ENCODE data around the gene AANAT. TPM values are rescaled to one million over a fixed set of nuclear protein-coding genes. Genes with fewer than 3 reads are reported as not detected.

Gene AANAT
- polyA plus RNA-seq, 1 experiment, result not detected

- Histone ChIP-seq H3K27me3 (ENCODE audit: control insufficient read depth, insufficient read depth, low read length) (peaks cover 5% of the 10 kb centered on the region; the same call in 1 of the 2 replicates), H3K4me3 (ENCODE audit: low read depth, low read length) (no peak overlapping the region), H3K36me3 (ENCODE audit: control insufficient read depth, insufficient read depth, low read length) (no peaks in the 10 kb centered on the region)
- DNase-seq (ENCODE audit: low read depth), result no peak
- ChIA-PET POLR2A (interaction anchor here (0.7 kb wide), 1 partner anchor 279 kb away, joined by 4 read pairs; no protein-coding TSS in a partner anchor), CTCF (interaction anchor here (0.6 to 17.7 kb wide), 32 partner anchors 8 to 837 kb away, joined by 3 to 442 read pairs (median 4); partner anchors contain the start of genes QRICH2 and RHBDF2)
- peak; percentile 77 for TF ChIP-seq CTCF (IDR thresholded peaks at IDR 0.05; ENCODE audit: insufficient read depth, low read depth, low read length)
Measured at GRCh38 chr17:76458580-76459490, 8.6 kb upstream of the AANAT start.

- TF ChIP-seq CTCF (IDR thresholded peaks at IDR 0.05; ENCODE audit: insufficient read depth, low read depth, low read length), result no peak
- H3K36me3 ChIP-seq (ENCODE audit: control insufficient read depth, insufficient read depth, low read length), result no peaks in the 10 kb centered on the region
- no peak overlapping the region for H3K4me3 ChIP-seq (ENCODE audit: low read depth, low read length)
- ChIA-PET POLR2A (no interaction called here), CTCF (interaction anchor here (0.6 to 17.7 kb wide), 21 partner anchors 9 to 338 kb away, joined by 3 to 442 read pairs (median 4); partner anchors contain the start of gene RHBDF2)
- H3K27me3 ChIP-seq (ENCODE audit: control insufficient read depth, insufficient read depth, low read length), result peaks cover 5% of the 10 kb centered on the region; the same call in 1 of the 2 replicates
- no peak for DNase-seq (ENCODE audit: low read depth)
Measured at GRCh38 chr17:76459674-76460073, 7.7 kb upstream of the AANAT start.

GRCh38 chr17:76461765-76462555, 5.4 kb upstream of the AANAT start:
- ChIA-PET CTCF (interaction anchor here (0.9 to 17.7 kb wide), 5 partner anchors 12 to 61 kb away, joined by 3 to 442 read pairs (median 4); partner anchors contain the start of gene RHBDF2), POLR2A (no interaction called here)
- no peaks in the 10 kb centered on the region for H3K36me3 ChIP-seq (ENCODE audit: control insufficient read depth, insufficient read depth, low read length)
- no peak overlapping the region for H3K4me3 ChIP-seq (ENCODE audit: low read depth, low read length)
- peaks cover 5% of the 10 kb centered on the region; the same call in 1 of the 2 replicates for H3K27me3 ChIP-seq (ENCODE audit: control insufficient read depth, insufficient read depth, low read length)
- no peak for TF ChIP-seq CTCF (IDR thresholded peaks at IDR 0.05; ENCODE audit: insufficient read depth, low read depth, low read length)
- no peak for DNase-seq (ENCODE audit: low read depth)

GRCh38 chr17:76462556-76463290, 4.7 kb upstream of the AANAT start:
- no peak for TF ChIP-seq CTCF (IDR thresholded peaks at IDR 0.05; ENCODE audit: insufficient read depth, low read depth, low read length)
- no peaks in the 10 kb centered on the region for H3K36me3 ChIP-seq (ENCODE audit: control insufficient read depth, insufficient read depth, low read length)
- ChIA-PET CTCF (interaction anchor here (0.9 to 17.7 kb wide), 6 partner anchors 11 to 84 kb away, joined by 3 to 442 read pairs (median 3); partner anchors contain the start of gene RHBDF2), POLR2A (no interaction called here)
- DNase-seq (ENCODE audit: low read depth), result no peak
- 0 out of 2 replicates have a peak, but pooled peaks cover 3% of the 10 kb centered on the region for H3K27me3 ChIP-seq (ENCODE audit: control insufficient read depth, insufficient read depth, low read length)
- no peak overlapping the region for H3K4me3 ChIP-seq (ENCODE audit: low read depth, low read length)

All from BJ (cell line).